GM19351 (cell line): ENCODE data around the gene GALNT13.

ENCODE experiments used
- ATAC-seq: cut with Tn5 transposase; IDR thresholded peaks from one replicate; pipeline ENCODE4 v1.9.1; 2021; ENCODE audit warnings: mild to moderate bottlenecking, moderate library complexity; ENCODE audit not compliant: unreplicated experiment

Gene GALNT13

DNA sequence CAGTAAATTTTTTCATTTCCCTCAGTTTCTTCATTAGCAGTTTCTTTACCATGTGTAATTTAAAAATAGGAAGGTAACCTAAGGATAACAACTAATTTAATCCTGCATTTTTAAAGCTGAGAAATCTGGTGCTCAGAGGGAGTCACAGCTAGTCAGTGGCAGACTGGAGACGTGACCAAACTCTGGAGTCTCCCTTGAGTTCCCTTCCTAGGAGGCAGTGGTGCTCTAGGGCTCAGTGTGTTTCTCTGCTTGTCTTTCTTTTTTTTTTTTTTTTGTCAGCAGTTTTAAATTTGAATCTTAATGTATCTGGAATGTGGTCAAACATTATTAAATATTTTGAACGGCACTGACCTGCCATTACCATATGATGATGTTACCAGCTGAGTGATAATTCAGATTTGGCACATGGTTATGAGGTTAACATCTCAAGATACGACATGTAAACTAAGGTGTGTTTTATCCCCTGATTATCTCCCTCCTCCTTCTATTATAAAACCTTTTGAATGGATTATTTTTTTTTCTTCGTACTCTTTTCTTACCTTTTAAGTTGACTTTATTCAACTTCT is 226.2 kb downstream of the GALNT13 start:
- no peak for ATAC-seq

DNA sequence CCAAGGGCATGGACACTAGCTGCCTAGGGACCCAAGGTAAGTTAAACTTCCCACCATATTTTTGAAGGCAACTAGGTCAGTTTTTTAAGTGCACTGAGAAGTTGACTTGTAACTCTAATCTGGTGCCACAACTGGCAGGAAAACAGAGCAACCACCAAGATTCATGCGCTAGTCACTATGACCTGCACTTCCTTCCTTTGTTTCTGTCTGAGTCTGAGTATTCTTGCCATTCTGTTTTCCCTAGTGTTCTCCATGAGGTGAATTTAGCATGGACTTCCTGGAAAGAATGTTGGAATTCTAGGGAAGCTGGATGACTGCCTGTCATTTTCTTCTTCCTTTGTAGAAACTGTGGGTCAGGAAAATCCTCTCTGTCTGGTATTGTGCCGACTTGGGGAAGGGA is 249.0 kb downstream of the GALNT13 start:
- no peak for ATAC-seq

DNA sequence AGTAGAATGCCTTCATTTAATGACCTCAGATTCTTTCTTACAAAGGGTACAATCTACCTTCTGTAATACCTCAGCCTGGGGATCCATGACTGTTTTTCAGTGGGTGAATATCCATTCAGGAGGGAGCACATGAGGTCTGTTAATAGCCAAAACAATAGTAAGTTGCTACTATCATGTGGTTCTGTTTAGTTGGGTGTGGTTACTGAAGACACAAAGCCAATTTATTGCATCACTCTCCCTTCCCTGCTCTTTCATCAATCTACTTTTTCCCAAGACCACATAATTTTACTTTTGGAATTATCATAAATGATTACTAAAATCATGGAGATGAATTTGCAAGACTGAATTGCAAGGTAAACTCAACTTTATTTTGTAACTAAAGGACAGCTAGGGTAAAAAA is 254.2 kb downstream of the GALNT13 start:
- ATAC-seq = no peak

DNA sequence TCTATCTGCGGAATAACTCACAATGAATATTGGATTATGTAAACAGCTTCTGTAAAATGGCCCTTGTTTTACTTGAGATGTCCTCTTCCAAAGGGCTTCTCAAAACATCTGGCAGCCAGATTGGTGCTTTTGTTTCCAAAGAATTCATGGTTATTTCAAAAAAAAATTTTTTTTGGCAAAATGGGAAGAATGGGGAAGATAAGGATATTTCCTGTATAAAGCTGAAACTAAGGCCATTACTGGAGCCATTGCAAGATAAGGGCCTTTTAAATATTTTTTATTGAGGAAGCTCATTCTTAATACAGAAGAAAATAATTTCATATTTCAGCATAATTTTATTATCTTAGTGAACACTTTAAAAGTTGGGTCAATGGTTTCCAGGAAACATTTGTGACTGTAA is 259.1 kb downstream of the GALNT13 start:
- ATAC-seq = no peak

DNA sequence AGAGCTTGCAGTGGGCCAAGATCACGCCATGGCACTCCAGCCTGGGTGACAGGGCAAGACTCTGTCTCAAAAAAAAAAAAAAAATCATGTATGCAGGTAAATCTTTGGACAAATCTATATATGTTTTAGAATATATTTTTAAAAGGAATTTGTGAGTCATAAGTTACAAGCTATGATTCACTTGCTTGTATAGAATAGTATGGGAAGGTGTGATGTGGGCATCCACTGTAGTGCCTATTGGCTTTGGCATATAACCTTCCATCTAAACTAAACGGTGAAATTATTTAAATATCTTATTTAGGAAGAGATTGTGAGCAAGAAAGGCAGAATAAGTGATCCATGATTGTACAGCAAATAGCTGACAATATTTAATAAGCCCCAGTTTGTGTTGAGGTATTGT is 261.1 kb downstream of the GALNT13 start:
- no peak for ATAC-seq

DNA sequence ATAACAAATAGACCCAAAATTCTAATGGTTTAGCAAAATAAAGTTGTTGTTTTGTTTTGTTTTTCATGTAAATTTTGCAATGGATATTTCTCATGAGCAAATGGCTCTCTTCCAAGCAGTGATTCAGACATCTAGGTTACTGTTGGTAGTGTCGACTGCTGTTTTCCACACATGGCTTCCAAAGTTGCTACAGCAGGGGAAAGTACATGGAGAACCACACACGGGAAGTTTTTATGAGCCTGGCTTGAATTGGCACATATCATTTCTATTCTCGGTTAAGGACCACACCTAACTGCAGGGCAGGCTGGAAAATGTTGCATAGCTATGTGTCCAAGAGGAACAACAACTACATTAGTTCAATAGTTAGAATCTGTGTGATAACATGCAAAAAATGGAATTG is 262.1 kb downstream of the GALNT13 start:
- ATAC-seq = no peak

DNA sequence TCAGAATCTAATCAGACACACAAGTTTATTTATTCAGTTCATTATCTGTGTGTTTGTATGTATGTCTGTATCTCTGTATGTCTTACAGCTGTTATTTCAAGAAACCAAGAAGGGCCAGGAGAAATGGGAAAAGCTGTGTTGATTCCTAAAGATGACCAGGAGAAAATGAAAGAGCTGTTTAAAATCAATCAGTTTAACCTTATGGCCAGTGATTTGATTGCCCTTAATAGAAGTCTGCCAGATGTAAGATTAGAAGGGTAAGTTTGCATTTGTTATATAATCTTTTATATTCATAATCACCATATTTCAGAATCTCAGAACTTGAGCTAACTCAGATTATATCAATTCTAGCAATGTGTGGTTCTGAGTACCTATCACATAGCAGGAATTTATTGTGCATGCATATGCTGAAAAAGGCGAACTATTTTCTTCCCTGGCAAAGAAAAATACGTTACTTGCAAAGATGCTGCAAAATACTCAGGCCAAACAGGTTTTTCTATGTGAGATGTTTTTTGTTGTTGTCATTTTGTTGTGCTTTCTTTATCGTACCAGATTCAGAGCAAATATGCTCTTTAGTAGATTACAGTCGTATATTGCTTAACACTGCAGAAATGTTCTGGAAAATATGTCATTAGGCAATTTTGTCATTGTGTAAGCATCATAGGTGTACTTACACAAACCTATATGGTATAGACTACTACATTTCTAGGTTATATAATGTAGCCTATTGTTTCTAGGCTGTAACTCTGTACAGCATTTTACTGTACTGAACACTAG is 268.7 kb downstream of the GALNT13 start:
- ATAC-seq = no peak

DNA sequence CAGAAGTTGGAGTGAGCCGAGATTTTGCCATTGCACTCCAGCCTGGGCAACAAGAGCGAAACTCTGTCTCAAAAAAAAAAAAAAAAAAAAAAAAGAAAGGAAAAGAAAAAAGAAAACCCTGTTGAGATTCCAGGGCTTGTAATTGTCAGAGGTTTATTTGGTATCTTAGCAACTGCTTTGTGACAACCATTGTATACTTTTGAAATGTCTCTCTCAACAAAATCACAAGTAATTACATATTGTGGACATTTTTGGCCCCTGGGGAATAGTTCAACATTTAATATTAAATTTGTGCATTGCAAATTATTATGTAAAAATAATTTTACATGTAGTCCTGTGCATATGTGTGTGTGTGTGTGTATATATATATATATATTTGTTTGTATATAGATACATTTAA is 270.8 kb downstream of the GALNT13 start:
- no peak for ATAC-seq

DNA sequence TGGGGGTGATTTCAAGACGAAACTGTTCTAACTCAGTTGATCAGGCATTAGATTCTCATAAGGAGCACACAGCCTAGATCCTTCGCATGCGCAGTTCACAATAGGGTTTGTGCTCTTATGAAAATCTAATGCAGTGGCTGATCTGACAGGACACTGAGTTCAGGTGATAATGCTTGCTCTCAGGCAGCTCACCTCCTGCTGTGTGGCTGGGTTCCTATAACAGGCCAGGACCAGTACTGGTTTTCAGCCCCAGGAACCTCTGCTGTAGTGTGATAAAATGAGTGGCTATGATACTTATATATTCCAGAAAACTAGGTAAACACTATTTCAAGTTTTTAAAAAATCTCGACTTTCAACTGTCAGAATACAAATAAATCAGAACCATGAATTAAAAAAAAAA is 271.4 kb downstream of the GALNT13 start:
- ATAC-seq = no peak

DNA sequence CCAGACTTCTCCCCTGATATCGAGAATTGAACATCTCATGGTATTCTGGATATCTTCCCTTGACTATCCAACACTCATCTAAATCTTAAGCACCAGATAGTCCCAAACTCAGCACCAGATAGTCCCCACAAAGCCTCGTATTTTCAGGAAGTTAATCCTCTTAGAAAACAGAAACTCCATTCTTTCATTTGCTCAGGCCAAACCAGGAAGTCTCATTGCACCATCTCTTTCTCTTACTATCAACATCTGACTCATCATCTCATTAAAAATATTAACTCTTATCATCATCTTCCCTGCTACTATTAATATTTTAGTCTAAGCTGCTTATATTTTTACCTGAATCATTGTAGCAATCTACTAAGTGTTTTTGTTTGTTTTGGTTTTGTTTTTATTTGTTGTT is 286.4 kb downstream of the GALNT13 start:
- no peak for ATAC-seq

DNA sequence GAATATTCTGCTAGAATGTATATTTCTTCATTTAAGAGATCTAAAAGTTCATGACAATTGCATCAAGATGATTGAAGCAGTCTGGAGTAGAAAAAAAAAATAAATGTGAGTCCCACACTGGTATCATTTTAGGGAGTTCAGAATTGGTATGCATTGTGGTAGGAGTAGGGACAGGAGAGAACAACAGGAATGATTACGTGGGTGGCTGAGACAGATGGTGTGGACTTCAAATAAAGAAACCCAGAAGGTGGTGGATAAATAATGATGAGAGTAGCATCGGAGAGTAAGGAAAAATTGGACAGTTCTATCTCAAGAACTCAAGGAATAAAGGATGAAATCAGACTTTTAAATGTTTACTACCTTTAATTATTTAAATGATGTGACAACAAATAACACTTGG is 289.6 kb downstream of the GALNT13 start:
- no peak for ATAC-seq

DNA sequence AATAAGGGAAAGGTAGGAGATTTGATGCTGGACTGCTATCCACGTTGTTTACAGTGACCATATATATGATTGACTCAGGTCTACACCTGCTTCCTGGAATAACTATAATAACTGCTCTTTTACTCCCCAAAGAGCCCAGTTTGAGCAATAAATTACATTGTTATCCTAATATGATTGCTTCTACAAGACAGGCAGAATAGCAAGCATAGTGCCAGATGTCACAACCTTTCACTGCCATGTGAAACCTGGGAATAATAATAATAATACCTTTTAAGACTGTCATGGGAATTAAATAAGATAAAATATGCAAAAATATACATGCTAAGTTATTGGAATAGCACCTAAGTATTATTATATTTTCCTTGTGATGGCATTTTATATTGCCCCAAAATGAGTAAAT is 298.7 kb downstream of the GALNT13 start:
- no peak for ATAC-seq

DNA sequence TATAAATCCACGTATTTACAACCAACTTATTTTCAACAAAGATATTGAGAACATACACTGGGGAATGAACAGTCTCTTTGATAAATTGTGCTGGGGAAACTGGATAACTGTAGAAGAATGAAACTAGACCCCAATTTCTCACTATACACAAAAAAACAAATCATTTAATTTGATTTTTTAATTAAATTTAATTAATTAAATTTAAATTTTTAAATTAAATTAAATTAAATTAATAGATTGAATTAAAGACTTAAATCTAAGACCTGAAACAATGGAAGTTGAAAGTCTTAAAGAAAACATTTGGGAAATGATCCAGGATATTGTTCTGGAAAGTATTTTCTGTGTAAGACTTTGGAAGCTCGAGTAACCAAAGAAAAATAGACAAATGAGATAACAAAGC is 301.4 kb downstream of the GALNT13 start:
- no peak for ATAC-seq

DNA sequence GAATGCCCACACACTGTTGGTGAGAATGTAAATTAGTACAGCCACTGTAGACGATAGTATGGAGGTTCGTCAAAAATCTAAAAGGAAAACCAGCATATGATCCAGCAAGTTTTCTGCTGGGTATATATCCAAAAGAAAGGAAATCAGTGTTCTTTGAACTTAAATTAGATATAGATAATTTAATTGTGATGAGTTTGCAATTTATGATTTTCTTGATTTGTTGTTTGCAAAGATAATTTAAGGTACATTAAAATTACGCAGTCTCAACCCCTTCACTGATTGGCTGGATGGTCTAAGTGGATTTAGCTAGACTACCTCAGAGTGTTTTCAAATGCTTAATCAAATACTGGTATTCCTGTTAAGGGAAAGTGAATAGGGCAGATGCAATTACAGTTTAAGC is 302.2 kb downstream of the GALNT13 start:
- no peak for ATAC-seq

DNA sequence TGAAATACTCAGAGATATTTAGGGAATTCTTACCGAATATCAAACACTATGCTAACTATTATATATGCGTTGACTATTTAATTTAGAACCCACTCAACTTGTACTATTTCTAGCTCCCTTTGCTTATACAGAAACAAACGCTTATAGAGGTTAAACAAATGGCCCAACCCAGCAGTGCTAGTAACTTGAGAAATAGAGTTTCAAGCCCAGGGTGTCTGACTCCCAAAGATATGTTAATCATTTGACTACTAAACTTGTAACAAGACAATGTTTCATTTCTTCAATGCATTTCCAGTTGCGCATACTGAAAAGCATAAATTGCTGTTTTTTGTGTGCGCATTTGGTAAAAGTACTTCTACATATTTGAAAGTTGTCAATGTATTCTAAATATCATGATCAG is 310.3 kb downstream of the GALNT13 start:
- ATAC-seq = no peak

DNA sequence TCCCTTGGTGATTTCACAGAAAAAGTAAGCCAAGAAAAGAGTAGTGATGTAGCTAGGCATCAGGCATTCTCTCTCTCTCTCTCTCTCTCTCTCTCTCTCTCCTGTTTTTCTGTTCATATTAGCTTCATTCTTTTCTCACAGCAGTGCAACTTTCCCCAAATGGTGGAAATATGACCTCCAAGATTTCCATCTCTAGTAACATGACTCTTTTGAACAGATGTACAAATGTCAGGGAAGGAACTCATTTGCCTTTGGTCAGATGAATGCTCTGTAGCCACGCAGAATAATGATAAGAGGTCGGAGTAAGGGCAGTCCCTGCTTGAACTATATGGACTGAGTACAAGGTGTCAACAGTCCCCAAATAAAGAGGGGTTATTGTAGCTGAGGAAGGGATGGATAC is 316.2 kb downstream of the GALNT13 start:
- no peak for ATAC-seq

DNA sequence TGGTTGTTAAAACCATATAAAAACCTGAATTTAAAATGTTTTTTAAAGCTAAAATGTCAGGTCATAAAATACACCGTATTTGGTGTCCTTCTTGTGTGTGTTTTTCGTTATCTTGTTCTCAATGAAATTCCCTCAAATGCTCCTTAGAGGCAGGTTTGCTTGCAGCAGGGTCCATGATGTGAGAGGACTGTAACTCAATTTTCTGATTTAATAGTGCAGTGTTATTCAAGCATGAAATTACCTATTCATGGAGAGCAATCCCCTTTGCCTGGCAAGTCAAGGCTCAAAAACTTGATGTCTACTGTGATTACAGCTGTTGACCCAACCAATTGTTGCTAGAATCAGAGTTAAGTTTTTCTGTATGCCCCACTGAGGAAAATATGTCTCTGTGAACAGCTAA is 318.2 kb downstream of the GALNT13 start:
- no peak for ATAC-seq

DNA sequence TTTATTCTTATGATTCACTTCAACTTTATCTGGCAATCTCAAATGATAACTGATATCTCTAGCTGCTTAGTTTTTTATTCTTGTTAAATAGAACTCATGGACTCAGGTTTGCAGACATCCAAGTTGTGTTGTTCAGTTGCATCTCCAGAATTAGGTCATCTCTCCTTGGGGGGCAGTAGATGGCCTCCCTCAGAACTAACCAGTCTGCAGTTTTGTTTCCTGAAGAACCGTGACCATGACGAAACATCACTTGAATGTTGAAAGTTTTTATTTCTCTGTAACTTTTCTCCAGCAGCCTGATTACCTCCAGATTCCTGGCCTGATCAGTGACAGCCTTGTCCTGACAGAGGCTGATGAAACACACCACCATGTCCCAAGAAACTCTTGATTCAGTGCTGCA is 321.5 kb downstream of the GALNT13 start:
- no peak for ATAC-seq

DNA sequence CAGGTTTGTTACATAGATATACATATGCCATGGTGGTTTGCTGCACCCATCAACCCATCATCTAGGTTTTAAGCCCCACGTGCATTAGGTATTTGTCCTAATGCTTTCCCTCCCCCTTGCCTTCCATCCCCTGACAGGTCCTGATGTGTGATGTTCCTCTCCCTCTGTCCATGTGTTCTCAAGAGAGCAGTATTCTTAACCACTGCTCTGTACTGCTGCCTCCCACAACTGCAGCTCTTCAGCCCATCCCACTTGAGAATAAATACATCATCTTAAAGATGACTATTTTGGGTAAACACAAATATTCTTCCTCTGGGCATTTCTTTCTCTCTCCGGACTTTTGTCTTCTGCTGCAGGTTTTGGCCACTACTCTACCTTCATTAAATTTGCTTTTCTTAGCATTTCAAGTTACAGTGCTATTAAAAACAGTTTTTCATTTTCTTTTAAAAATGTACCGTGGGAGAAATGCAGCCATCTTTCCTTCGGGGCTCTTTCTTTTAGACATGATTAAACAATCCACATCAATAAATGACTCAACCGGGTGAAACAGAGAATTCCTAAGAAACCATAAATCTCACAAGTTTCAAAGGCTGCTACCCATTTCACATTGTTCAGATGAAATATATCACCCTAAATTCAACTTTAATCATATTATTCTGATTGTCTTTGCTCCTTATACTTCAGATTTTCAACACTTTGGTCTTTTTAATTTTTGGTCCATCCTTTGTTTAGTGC is 323.4 kb downstream of the GALNT13 start:
- no peak for ATAC-seq

DNA sequence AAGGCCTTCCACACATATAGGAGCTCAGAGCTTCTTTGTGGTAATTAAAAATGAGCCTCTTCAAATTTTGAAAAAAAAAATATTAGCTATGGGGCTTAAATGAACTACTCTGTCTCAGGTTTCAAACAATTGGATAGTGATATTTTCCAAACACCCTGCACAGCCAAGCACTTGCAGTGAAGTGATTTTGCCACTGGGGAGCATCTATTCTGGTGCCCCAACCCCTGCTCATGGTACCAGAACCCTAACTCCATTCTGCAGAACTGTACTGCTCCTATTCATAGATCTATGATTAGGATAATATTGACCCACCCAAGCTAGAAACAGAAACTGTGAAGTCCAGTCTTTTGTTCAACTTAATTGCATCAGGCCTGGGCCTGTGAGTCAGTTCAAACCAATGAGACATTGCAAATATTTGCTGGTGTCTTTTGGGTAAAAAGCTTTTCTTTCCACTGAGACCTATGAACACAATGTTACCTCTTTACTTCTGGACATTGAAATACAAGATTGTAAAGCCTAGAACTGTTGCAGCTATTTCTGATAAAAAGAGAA is 324.0 kb downstream of the GALNT13 start:
- no peak for ATAC-seq

DNA sequence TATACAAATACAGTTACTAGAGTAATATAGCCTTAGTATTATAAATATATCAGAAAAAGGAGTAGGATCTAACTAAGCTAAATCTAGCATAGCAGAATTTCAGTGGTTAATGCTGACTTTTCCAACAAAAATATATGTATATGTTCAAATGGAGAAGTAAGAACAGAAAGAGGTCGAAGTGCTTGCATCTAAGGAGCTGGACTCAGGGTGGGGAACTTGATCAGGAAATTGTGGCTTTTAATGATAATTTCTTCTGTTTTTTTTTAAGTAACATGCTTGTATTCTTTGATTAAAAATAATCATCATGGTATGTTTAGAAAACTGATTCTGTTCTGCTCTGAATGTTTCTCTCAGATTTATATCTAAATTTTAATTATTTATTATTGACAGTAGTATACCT is 327.1 kb downstream of the GALNT13 start:
- ATAC-seq = no peak

DNA sequence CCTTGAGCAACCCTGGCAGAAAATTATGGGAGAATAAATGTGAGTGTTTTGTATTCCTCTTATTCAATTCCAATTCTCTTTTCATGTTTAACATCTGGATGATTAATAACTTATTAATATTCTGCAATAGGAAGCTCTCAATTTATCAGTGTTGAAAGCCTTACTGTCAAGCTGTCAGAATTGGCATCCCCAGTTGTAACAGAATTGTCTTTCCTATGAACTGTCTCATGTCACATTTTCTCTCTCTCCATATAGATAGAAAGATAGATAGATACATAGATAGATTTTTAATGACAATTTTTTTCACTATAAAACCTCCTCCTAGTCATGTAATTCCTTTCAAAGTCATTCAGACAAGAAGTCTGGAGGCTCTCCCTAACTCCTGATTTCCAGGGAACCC is 331.5 kb downstream of the GALNT13 start:
- no peak for ATAC-seq
